ENCODE measurements around the gene AFF3.

- TF ChIP-seq, protein P1, sequence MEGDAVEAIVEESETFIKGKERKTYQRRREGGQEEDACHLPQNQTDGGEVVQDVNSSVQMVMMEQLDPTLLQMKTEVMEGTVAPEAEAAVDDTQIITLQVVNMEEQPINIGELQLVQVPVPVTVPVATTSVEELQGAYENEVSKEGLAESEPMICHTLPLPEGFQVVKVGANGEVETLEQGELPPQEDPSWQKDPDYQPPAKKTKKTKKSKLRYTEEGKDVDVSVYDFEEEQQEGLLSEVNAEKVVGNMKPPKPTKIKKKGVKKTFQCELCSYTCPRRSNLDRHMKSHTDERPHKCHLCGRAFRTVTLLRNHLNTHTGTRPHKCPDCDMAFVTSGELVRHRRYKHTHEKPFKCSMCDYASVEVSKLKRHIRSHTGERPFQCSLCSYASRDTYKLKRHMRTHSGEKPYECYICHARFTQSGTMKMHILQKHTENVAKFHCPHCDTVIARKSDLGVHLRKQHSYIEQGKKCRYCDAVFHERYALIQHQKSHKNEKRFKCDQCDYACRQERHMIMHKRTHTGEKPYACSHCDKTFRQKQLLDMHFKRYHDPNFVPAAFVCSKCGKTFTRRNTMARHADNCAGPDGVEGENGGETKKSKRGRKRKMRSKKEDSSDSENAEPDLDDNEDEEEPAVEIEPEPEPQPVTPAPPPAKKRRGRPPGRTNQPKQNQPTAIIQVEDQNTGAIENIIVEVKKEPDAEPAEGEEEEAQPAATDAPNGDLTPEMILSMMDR (IDR thresholded peaks at IDR 0.05), result no peak
- TF ChIP-seq POLR2A (IDR thresholded peaks at IDR 0.05), result no peak
Observed at GRCh38 chr2:99980176-99980575, 162.2 kb downstream of the AFF3 start.

All from uterus (tissue), 2 donors.